H1 (cell line): Measurements from ENCODE around the gene FHL5.

Source experiments
- BACH1 ChIP-seq: IDR thresholded peaks from 2 replicates; pipeline ENCODE4 v1.6.1; 2012; ENCODE audit warnings: low read length, improper control_type of control experiment
- EZH2 ChIP-seq: fragments of 200-600 bp; sonication (generic); IDR thresholded peaks from 2 replicates; pipeline ENCODE4 v1.7.1; 2012; ENCODE audit warnings: low read depth, mild to moderate bottlenecking, moderate library complexity, low read length, inconsistent platforms; ENCODE audit not compliant: severe bottlenecking
- JUND ChIP-seq: IDR thresholded peaks from 2 replicates; pipeline ENCODE4 v1.6.1; 2011; ENCODE audit warnings: mild to moderate bottlenecking, improper control_type of control experiment, low read length
- KDM5A ChIP-seq: fragments of 200-600 bp; IDR thresholded peaks from 2 replicates; pipeline ENCODE4 v1.7.1; 2012; ENCODE audit warnings: mild to moderate bottlenecking, low read length, inconsistent platforms, mixed read lengths
- POLR2A ChIP-seq, 2 experiments: IDR thresholded peaks; 1 replicate in 1 of 2; 2 replicates in 1 of 2; pipeline ENCODE4 v1.6.1; 2011; ENCODE audit warnings: low read depth in 2 of 2, low read length in 2 of 2, mild to moderate bottlenecking in 2 of 2; ENCODE audit errors: control extremely low read depth in 1 of 2
- RAD21 ChIP-seq, 2 experiments: IDR thresholded peaks in 1 of 2; conservative IDR thresholded peaks in 1 of 2; 2 replicates each; pipeline ENCODE4 v1.6.1; 2011; ENCODE audit warnings: low read depth in 2 of 2, low read length in 2 of 2, improper control_type of control experiment in 1 of 2, inconsistent platforms in 1 of 2, mild to moderate bottlenecking in 1 of 2, moderate library complexity in 1 of 2
- RXRA ChIP-seq: IDR thresholded peaks from 2 replicates; pipeline ENCODE4 v1.6.1; 2011; ENCODE audit warnings: low read depth, mild to moderate bottlenecking, low read length, moderate library complexity; ENCODE audit not compliant: insufficient read depth
- TEAD4 ChIP-seq: IDR thresholded peaks from 2 replicates; pipeline ENCODE4 v1.6.1; 2012; ENCODE audit warnings: low read depth, low read length, inconsistent platforms, mixed read lengths
- YY1 ChIP-seq: IDR thresholded peaks from 2 replicates; pipeline ENCODE4 v1.6.1; 2011; ENCODE audit warnings: low read depth, mild to moderate bottlenecking, low read length
- ZNF274 ChIP-seq: IDR thresholded peaks from 2 replicates; pipeline ENCODE4 v1.7.0; 2012; ENCODE audit warnings: low read length, borderline replicate concordance; ENCODE audit errors: extremely low read depth

DNA sequence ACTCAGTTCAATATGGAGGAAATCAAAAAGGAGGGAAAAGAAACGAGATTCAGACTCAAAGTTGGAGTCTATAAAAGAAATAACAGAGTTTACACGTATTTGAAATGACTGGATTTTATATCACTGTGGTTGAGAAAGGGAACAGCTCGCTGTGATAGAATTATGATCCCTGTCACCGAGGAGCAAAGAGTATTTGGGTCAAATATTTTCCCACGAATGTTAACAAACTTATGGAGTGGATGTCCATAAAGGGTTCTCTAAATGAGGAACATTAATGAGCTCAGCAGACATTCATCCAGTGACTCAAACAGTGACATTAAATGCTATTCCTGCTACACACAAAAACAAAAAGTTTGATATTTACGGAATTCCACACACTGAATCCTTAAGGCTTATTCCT, 57.9 kb downstream of the FHL5 start:
- TF ChIP-seq RAD21 (IDR thresholded peaks at IDR 0.05 in 1 of 2, conservative IDR thresholded peaks at IDR 0.05 in 1 of 2; ENCODE audit: low read depth in 2 of 2, low read length in 2 of 2) = no peak
- TF ChIP-seq RXRA = no peak
- no peak for TF ChIP-seq POLR2A (IDR thresholded peaks at IDR 0.05; ENCODE audit: control extremely low read depth in 1 of 2, low read depth in 2 of 2, low read length in 2 of 2)
- no peak for TF ChIP-seq BACH1
- no peak for TF ChIP-seq TEAD4
- no peak for TF ChIP-seq KDM5A
- TF ChIP-seq YY1 = no peak
- no peak for TF ChIP-seq JUND
- no peak for TF ChIP-seq ZNF274
- no peak for TF ChIP-seq EZH2
